Mesenchymal stem cell (in vitro differentiated cells and primary cell): Measurements from ENCODE around the gene LXN.

Source experiments
- DNase-seq: peaks from one replicate; pipeline ENCODE4 v3.0.0-alpha.2; 2013
- H2AFZ ChIP-seq: one replicate; pipeline ENCODE4 v1.6.1; 2013; ENCODE audit warnings: low read depth, mild to moderate bottlenecking, control low read depth, inconsistent platforms, low read length, moderate library complexity
- H2AK5ac ChIP-seq: 2 replicates; pipeline ENCODE4 v1.6.1; 2013; ENCODE audit warnings: low read length, moderate library complexity, mild to moderate bottlenecking, inconsistent platforms; ENCODE audit not compliant: severe bottlenecking
- H2BK120ac ChIP-seq: one replicate; pipeline ENCODE4 v1.6.1; 2013; ENCODE audit warnings: low read depth, mild to moderate bottlenecking, inconsistent platforms, low read length, moderate library complexity
- H2BK12ac ChIP-seq, 2 experiments: one replicate each; pipeline ENCODE4 v1.6.1; 2013; ENCODE audit warnings: inconsistent platforms in 2 of 2, low read length in 2 of 2, mild to moderate bottlenecking in 2 of 2, moderate library complexity in 2 of 2, control low read depth in 1 of 2
- H2BK15ac ChIP-seq: one replicate; pipeline ENCODE4 v1.6.1; 2013; ENCODE audit warnings: mild to moderate bottlenecking, low read depth, inconsistent platforms; ENCODE audit not compliant: poor library complexity, severe bottlenecking
- H2BK5ac ChIP-seq: 2 replicates; pipeline ENCODE4 v1.6.1; 2013; ENCODE audit warnings: low read depth, mild to moderate bottlenecking, low read length, control low read depth, inconsistent platforms; ENCODE audit not compliant: poor library complexity, severe bottlenecking
- H3K14ac ChIP-seq, 2 experiments: one replicate each; pipeline ENCODE4 v1.6.1; 2013; ENCODE audit warnings: inconsistent platforms in 2 of 2, low read length in 2 of 2, control low read depth in 1 of 2, mild to moderate bottlenecking in 1 of 2, moderate library complexity in 1 of 2
- H3K18ac ChIP-seq, 2 experiments: one replicate each; pipeline ENCODE4 v1.6.1; 2013; ENCODE audit warnings: inconsistent platforms in 2 of 2, low read length in 2 of 2, control low read depth in 1 of 2, low read depth in 1 of 2, mild to moderate bottlenecking in 1 of 2
- H3K23ac ChIP-seq, 2 experiments: one replicate each; pipeline ENCODE4 v1.6.1; 2013; ENCODE audit warnings: inconsistent platforms in 2 of 2, low read length in 2 of 2, mild to moderate bottlenecking in 2 of 2, moderate library complexity in 2 of 2, control low read depth in 1 of 2
- H3K27ac ChIP-seq: 2 replicates; pipeline ENCODE4 v1.5.1; 2013; ENCODE audit warnings: mild to moderate bottlenecking, moderate library complexity, low read length, control low read depth, inconsistent platforms; ENCODE audit not compliant: poor library complexity, severe bottlenecking
- H3K27me3 ChIP-seq, 2 experiments: 2 replicates each; pipeline versions ENCODE4 v1.6.1 to v1.7.0; 2013; ENCODE audit warnings: low read length in 2 of 2, mild to moderate bottlenecking in 2 of 2, moderate library complexity in 2 of 2, control low read depth in 1 of 2, inconsistent platforms in 1 of 2; ENCODE audit not compliant: control insufficient read depth in 1 of 2, insufficient read depth in 1 of 2
- H3K36me3 ChIP-seq, 2 experiments: 2 replicates each; pipeline versions ENCODE4 v1.6.1 to v1.7.0; 2013; ENCODE audit warnings: low read length in 2 of 2, control low read depth in 1 of 2, inconsistent platforms in 1 of 2, low read depth in 1 of 2, mild to moderate bottlenecking in 1 of 2; ENCODE audit not compliant: insufficient read depth in 2 of 2, control insufficient read depth in 1 of 2
- H3K4ac ChIP-seq, 2 experiments: one replicate each; pipeline ENCODE4 v1.6.1; 2013; ENCODE audit warnings: inconsistent platforms in 2 of 2, low read length in 2 of 2, mild to moderate bottlenecking in 2 of 2, moderate library complexity in 2 of 2, control low read depth in 1 of 2, low read depth in 1 of 2
- H3K4me1 ChIP-seq: 2 replicates; pipeline ENCODE4 v1.6.1; 2013; ENCODE audit warnings: low read depth, low read length, control low read depth; ENCODE audit not compliant: control insufficient read depth, insufficient read depth
- H3K4me2 ChIP-seq: 2 replicates; pipeline ENCODE4 v1.6.1; 2013; ENCODE audit warnings: low read length, mild to moderate bottlenecking, inconsistent platforms; ENCODE audit not compliant: poor library complexity, severe bottlenecking
- H3K4me3 ChIP-seq, 2 experiments: 2 replicates each; pipeline versions ENCODE4 v1.5.1 to v1.7.0; 2013; ENCODE audit warnings: low read length in 2 of 2, mild to moderate bottlenecking in 2 of 2, control low read depth in 1 of 2, low read depth in 1 of 2; ENCODE audit not compliant: insufficient read depth in 1 of 2
- H3K79me1 ChIP-seq: replicated peaks from 2 replicates; pipeline ENCODE4 v1.6.1; 2013; ENCODE audit warnings: mild to moderate bottlenecking, control low read depth, low read length, inconsistent platforms; ENCODE audit not compliant: poor library complexity, severe bottlenecking
- H3K9ac ChIP-seq: 2 replicates; pipeline ENCODE4 v1.7.0; 2013; ENCODE audit warnings: mild to moderate bottlenecking, low read length, moderate library complexity
- H3K9me3 ChIP-seq: 2 replicates; pipeline ENCODE4 v1.7.0; 2013; ENCODE audit warnings: mild to moderate bottlenecking, low read length; ENCODE audit not compliant: control insufficient read depth
- H4K8ac ChIP-seq: one replicate; pipeline ENCODE4 v1.6.1; 2013; ENCODE audit warnings: inconsistent platforms, mild to moderate bottlenecking, low read length, moderate library complexity
- H4K91ac ChIP-seq: one replicate; pipeline ENCODE4 v1.6.1; 2013; ENCODE audit warnings: mild to moderate bottlenecking, low read length, inconsistent platforms
- WGBS: methylation state at CpG from one replicate; pipeline ENCODE4 v1.1.7; 2013; ENCODE audit warnings: mixed read lengths; 5-methylcytosine and 5-hydroxymethylcytosine counted together

The LXN gene

GRCh38 chr3:158663246-158663645 is 9.2 kb downstream of the LXN start:
- Histone ChIP-seq H4K91ac (no peak overlapping the region), H3K27me3 (no peaks in the 10 kb centered on the region), H3K4me2 (no peak overlapping the region), H2BK12ac (no peak overlapping the region), H3K27ac (no peak overlapping the region), H3K36me3 (peaks cover 4 to 97% of the 10 kb centered on the region in 2 experiments), H3K9ac (peak overlapping the region; percentile 5), H2AK5ac (no peak overlapping the region), H2AFZ (no peak overlapping the region), H3K4me1 (no peaks in the 10 kb centered on the region), H3K9me3 (no peaks in the 10 kb centered on the region), H3K18ac (no peak overlapping the region), H2BK120ac (no peak overlapping the region), H4K8ac (no peak overlapping the region), H3K14ac (no peak overlapping the region), H2BK5ac (no peak overlapping the region), H3K4me3 (no peak overlapping the region), H3K23ac (no peak overlapping the region), H2BK15ac (no peak overlapping the region), H3K4ac (no peak overlapping the region), H3K79me1 (peaks cover 9% of the 10 kb centered on the region)
- WGBS: no CpG with 5 or more reads among the region's 1 CpG
- DNase-seq: no peak

GRCh38 chr3:158660711-158661110 is 11.7 kb downstream of the LXN start:
- peaks cover 10% of the 10 kb centered on the region for H3K79me1 ChIP-seq
- peaks cover 3 to 92% of the 10 kb centered on the region in 2 experiments for H3K36me3 ChIP-seq
- no peak overlapping the region for H2AK5ac ChIP-seq

GRCh38 chr3:158659454-158660237 is 12.8 kb downstream of the LXN start:
- no peak overlapping the region for H2AK5ac ChIP-seq
- no peak overlapping the region for H3K4me3 ChIP-seq
- peaks cover 3 to 92% of the 10 kb centered on the region in 2 experiments for H3K36me3 ChIP-seq
- no peak overlapping the region for H3K14ac ChIP-seq
- peak overlapping the region; percentile 40 for H3K9ac ChIP-seq
- no peak overlapping the region for H2BK120ac ChIP-seq
- H3K27me3 ChIP-seq: no peaks in the 10 kb centered on the region
- no peak overlapping the region for H3K18ac ChIP-seq
- H3K4me2 ChIP-seq: no peak overlapping the region
- no peak overlapping the region for H2BK15ac ChIP-seq
- H2BK5ac ChIP-seq: no peak overlapping the region
- H3K4ac ChIP-seq: no peak overlapping the region
- H3K23ac ChIP-seq: no peak overlapping the region
- H4K8ac ChIP-seq: no peak overlapping the region
- H4K91ac ChIP-seq: no peak overlapping the region
- DNase-seq: peak; percentile 81
- no peak overlapping the region for H2AFZ ChIP-seq
- 61% methylated on average over 5 of the region's 7 CpGs for WGBS
- H3K27ac ChIP-seq: no peak overlapping the region
- no peaks in the 10 kb centered on the region for H3K9me3 ChIP-seq
- H2BK12ac ChIP-seq: no peak overlapping the region
- H3K79me1 ChIP-seq: peaks cover 10% of the 10 kb centered on the region
- no peaks in the 10 kb centered on the region for H3K4me1 ChIP-seq

More at GRCh38 chr3:158660711-158661110, 11.7 kb downstream of the LXN start:
- Histone ChIP-seq H4K8ac (no peak overlapping the region), H2BK12ac (no peak overlapping the region), H2AFZ (no peak overlapping the region), H2BK120ac (no peak overlapping the region), H3K18ac (no peak overlapping the region), H2BK15ac (no peak overlapping the region), H3K4ac (no peak overlapping the region), H3K9me3 (no peaks in the 10 kb centered on the region), H3K27ac (no peak overlapping the region), H3K9ac (no peak overlapping the region), H3K23ac (no peak overlapping the region), H3K4me2 (no peak overlapping the region), H3K4me1 (no peaks in the 10 kb centered on the region), H4K91ac (no peak overlapping the region), H2BK5ac (no peak overlapping the region), H3K14ac (no peak overlapping the region), H3K27me3 (no peaks in the 10 kb centered on the region), H3K4me3 (no peak overlapping the region)
- no peak for DNase-seq
- WGBS: 67% methylated on average over 1 of the region's 4 CpGs

GRCh38 chr3:158658889-158659288 is 13.6 kb downstream of the LXN start:
- no peak overlapping the region for H2BK12ac ChIP-seq
- H3K27ac ChIP-seq: no peak overlapping the region
- H3K23ac ChIP-seq: no peak overlapping the region
- H4K91ac ChIP-seq: no peak overlapping the region
- no peak overlapping the region for H2BK120ac ChIP-seq
- H3K79me1 ChIP-seq: peaks cover 10% of the 10 kb centered on the region
- no peaks in the 10 kb centered on the region for H3K27me3 ChIP-seq
- H3K4me2 ChIP-seq: no peak overlapping the region
- H2AFZ ChIP-seq: no peak overlapping the region
- no peak overlapping the region for H2BK15ac ChIP-seq
- H2AK5ac ChIP-seq: no peak overlapping the region
- peaks cover 3 to 92% of the 10 kb centered on the region in 2 experiments for H3K36me3 ChIP-seq
- H3K18ac ChIP-seq: no peak overlapping the region
- no peak overlapping the region for H3K9ac ChIP-seq
- H4K8ac ChIP-seq: no peak overlapping the region
- no peaks in the 10 kb centered on the region for H3K4me1 ChIP-seq
- 97% methylated on average over 6 of the region's 7 CpGs for WGBS
- H3K4ac ChIP-seq: no peak overlapping the region
- H3K4me3 ChIP-seq: no peak overlapping the region
- no peak overlapping the region for H3K14ac ChIP-seq
- H2BK5ac ChIP-seq: no peak overlapping the region
- DNase-seq: no peak
- no peaks in the 10 kb centered on the region for H3K9me3 ChIP-seq
